HG03354 (cell line): ENCODE data around the gene ACOT7.
A peak's percentile ranks its signal among the peaks of the same experiment; 100 is the strongest.
"Not testable (repeated sequence)": the region's sequence is repeated elsewhere in the genome, so short reads cannot be mapped to it uniquely, and the experiment has no call there.

ENCODE experiments used
- ATAC-seq: cut with Tn5 transposase; IDR thresholded peaks from one replicate; pipeline ENCODE4 v1.9.1; 2021; ENCODE audit warnings: mild to moderate bottlenecking; ENCODE audit not compliant: unreplicated experiment, poor library complexity, severe bottlenecking

The ACOT7 gene

GRCh38 chr1:6393400-6394187 is at the start of gene ACOT7:
ACOT7 (minus strand) TSS chr1:6393767; CDS start chr1:6393399, 368 bp downstream.
- peak; percentile 84 for ATAC-seq

GRCh38 chr1:6441586-6441985 is 48.0 kb upstream of the ACOT7 start:
- ATAC-seq = no peak

GRCh38 chr1:6440198-6441126 is 46.9 kb upstream of the ACOT7 start:
- ATAC-seq = peak; percentile 48

DNA sequence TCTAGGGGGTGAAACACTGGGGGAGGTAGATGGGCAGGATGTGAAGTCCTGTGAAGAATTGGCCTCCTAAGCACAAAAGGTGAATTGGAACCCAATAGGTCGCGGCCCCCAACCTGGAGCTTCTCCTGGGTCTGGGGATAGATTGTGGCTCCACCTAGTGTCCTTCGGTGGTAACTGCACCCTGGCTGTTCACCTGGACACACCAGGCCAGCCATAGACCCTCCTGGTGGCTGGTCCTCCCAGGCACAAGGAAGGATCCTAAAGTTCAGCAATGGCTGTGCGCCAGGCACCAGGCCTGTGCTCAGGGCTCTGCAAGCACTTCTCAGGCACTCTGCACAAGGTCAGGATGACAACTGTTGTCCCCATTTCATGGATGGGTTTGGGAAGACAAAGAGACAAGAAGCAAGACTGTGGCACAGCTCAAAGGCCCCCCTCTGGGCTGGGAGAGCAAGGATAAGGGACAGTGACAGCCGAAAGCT is 44.5 kb upstream of the ACOT7 start:
- peak; percentile 49 for ATAC-seq

GRCh38 chr1:6437012-6437700 is 43.6 kb upstream of the ACOT7 start:
- not testable (repeated sequence) for ATAC-seq

DNA sequence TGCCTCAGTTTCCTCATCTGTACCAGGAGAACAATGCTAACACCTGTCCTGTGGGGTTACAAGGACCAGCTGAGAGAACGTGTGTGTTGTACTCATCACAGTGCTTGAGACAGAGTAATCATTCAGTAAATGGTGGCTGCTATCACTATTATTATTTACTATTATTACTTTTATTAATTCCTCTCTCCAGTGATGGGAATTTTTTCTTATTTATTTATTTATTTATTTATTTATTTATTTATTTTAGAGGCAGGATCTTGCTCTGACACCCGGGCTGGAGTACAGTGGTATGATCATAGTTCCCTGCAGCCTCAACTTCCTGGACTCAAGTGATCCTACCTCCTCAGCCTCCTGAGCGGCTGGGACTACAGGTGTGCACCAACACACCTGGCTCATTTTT is 42.7 kb upstream of the ACOT7 start:
- ATAC-seq = not testable (repeated sequence)

DNA sequence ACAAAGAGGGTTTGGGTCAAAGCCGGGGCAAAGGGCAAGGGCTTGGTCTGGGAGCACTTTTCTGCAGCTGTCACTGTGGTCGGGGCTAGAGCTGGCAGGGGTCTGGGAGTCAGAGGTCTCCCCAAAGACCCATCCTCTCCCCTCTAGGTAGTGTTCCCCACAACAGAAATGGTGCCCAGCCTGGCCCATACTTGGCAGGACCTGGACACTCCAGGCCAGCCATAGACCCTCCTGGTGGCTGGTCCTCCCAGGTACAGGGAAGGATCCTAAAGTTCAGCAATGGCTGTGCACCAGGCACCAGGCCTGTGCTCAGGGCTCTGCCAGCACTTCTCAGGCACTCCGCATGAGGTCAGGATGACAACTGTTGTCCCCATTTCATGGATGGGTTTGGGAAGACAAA is 42.0 kb upstream of the ACOT7 start:
- ATAC-seq = no peak

GRCh38 chr1:6435129-6435528 is 41.6 kb upstream of the ACOT7 start:
- ATAC-seq = no peak

DNA sequence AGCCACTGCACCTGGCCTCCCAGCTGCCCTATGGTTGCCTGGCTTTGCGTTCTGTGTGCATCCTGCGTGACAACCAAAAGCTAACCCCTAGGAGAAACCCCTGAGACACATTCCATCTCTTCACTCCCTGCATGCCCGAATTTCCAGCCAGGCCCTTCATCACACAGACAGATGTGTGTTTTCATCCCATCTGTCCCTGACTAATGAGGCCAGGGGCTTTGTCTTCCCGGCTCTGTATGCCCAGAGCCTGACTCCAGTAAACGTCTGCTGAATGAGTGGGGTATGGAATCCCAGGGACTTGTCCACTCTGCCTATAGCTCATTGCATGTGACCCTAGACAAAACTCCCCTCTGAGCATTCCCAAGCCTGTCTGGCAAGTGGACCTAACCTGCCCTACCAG is 40.6 kb upstream of the ACOT7 start:
- no peak for ATAC-seq

DNA sequence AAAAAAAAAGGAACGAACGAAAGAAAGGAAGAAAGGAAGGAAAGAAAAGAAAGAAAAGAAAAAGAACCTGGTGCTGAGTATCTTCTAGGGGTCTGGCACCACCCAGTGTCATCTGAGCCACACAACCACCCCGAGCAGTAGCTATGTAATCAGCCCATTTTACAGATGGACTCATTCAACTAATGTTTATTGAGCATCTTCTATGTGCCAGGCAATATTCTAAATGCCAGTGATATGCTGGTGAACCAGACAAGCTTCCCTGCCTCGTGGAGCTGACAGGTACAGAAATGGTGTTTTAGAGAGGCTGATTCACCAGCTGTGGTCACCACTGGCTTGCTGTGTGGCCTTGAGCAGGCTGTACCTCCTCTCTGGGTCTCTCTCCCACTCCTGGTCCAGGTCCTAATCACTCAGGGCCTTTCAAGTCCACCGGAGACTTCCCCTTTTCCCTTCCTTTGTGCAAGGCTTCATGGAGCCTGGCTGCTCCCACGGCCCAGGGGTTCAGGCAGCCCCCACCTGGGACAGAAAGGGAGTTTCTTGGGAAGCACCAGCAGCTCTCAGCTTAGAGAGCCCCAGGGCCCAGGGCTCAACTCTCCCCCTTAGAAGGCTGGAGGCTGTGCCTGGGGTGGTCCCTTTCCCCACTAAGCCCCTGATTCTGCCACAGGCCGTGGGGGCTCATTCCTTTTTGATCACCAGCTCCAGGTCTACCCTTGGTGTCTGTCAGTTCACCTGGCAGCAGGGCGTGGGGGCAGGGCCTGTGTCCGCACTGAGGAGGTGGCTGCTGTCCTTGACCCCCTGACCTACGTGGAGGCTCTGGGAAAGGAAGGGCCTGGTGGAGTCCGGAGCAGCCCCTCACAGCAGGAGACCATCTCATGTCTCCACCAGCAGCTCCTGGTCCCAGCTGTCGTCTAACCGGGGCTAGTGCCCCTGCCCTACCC is 38.3 kb upstream of the ACOT7 start:
- not testable (repeated sequence) for ATAC-seq

DNA sequence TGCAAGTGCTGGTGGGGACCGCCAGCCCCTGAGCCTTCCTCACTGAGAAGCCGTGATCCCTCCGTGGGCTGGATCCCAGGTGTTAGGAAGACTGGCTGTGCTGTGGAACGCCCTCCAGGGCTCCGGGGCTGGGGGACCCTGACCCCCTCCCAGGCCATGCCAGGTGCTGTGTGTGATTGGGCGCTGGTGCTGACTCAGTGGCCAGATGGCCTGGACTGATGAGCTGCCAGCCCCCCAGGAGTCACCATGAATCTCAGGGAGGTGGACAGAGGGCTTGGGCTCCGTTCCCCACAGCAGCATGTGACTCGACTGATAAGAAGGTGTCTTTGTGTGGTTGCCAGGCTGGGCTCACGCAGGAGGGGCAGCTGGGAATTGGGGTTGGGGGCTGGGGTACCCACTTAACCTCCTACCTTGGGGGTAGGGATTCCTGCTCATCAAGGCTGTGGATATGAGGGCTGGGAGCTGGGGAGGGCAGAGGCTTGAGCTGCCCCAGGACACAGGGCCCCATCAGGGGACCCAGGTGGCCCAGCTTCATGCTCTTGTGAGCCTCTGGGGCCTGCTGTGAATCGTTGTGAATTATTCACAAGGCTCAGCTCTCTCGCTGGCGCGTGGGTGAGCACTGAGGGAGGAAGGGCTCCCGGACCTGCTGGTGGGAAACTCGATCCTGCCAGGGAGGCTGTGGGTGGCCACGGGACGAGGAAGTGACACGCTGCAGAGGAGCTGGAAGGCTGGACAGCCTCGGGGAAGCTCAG is 36.3 kb upstream of the ACOT7 start:
- not testable (repeated sequence) for ATAC-seq

DNA sequence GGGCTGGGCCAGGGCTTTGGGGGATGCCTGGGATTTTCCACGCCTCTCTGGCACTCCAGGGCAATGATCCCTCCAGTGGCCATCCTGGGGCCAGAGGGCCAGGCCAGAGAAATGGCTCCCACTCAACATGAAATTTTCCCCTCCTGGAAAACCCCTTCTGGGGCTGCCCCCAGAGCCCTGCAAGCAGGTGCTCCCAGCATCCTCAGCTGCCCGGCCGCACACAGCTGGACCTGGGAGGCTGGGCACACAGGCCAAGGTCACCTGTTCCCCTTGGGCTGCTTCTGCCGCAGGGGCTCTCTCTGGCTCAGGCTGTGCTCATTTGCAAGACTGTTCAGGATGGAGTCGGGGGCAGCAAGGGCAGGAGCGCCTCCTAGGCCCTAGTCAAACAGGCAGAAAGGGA is 34.9 kb upstream of the ACOT7 start:
- ATAC-seq = not testable (repeated sequence)

- ATAC-seq = no peak
Observed at GRCh38 chr1:6427441-6428390, 34.1 kb upstream of the ACOT7 start.

DNA sequence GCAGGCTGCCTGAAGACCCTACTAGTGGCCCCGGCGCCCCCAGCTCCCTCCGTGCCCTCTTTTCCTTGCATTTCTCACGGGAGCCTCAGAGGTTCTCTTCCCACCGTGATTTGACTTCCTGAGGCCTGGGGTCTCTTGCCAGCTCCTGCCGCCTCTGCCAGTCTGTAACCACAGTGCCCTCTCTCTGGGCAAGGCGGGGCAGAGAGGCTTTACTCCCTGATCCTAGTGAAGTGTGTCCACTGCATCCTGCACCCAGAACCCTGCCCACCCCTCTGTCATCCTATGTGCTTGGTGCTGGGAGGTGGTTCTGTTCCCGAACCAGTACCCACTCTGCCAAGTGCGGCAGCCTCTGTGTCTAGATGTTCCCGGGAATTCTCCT is 33.4 kb upstream of the ACOT7 start:
- ATAC-seq = no peak

DNA sequence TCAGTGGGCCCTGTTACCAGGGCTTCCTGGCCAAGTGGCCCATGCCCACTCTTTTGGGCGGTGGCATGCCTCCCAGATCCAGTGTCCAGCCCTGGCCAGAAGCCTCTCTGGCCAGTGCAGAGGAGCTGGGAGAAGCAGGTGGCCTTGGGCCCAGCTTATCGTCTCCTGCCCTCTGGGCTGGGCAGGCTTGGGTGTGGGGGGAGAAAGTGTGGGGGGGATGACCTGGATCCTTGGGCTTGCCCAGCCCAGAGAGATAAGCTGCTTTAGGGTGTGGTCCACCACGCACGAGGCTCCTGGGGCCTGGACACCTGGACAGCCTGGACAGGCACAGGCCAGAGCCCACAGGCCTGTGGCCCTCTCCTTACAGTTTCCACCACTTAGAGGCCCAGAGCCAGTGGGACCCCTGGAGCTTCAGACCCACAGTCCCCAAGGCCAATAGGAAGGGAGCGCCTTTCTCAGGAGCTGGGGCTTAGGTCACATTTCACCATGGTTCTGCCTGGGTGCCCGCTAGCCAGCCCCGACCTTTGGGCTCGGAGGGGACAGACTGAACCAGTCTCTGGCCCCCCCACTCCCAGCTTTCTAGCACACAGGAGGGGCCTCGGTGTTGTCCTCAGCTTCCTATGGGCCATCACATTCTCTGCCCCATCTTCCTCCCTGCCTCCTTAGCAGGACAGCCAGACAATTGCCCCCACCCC is 32.9 kb upstream of the ACOT7 start:
- ATAC-seq = no peak

- ATAC-seq = no peak
Observed at GRCh38 chr1:6425658-6426057, 32.1 kb upstream of the ACOT7 start.
